Measurements from ENCODE around the gene MAFB. TPM values are rescaled to one million over a fixed set of nuclear protein-coding genes. Genes with fewer than 3 reads are reported as not detected.

Gene MAFB
- total RNA-seq, 1 experiment from 2014 or later = 0.88 TPM

DNA sequence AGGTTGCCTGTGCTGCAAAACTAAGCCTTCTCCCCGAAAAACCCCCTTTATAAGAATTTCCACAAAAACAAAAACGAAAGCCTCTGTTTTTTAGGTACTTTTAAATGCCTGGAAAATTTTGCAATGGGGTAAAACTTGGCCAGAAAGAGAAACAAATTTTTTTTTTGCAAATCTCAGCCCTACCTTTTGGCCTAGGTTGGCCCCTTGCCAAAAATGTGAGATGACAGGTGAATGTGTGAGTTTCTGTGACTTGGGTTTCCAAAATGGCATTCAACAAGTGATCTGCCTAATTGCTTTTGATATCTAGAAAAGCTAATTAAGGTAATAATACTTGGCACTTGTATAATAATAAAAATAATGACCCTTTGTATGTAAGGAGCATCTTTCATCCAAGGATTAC, 48.4 kb downstream of the MAFB start:
- no peak for TF ChIP-seq CTCF (IDR thresholded peaks at IDR 0.05; ENCODE audit: insufficient read depth in 1 of 2, low read depth in 1 of 2, low read length in 1 of 2, severe bottlenecking in 1 of 2, unreplicated experiment in 1 of 2)
- intact Hi-C loops (cut with micrococcal nuclease; ENCODE audit: unreplicated experiment) = no loop called here

GRCh38 chr20:40639676-40640355, 49.2 kb downstream of the MAFB start:
- no peak overlapping the region for H3K27ac Mint-ChIP-seq (ENCODE audit: unreplicated experiment)

More for the DNA sequence above, 48.4 kb downstream of the MAFB start:
- H3K9me3 Mint-ChIP-seq (ENCODE audit: unreplicated experiment) = no peaks in the 10 kb centered on the region
- Histone ChIP-seq H3K27me3 (replicated peaks; ENCODE audit: control insufficient read depth, insufficient read depth, low read length) (0 out of 2 replicates have a peak, but pooled peaks cover 1% of the 10 kb centered on the region), H3K4me3 (ENCODE audit: low read depth, low read length) (no peak overlapping the region), H3K36me3 (ENCODE audit: control insufficient read depth, insufficient read depth, low read length) (no peaks in the 10 kb centered on the region), H3K4me1 (no peaks in the 10 kb centered on the region), H3K9me3 (no peaks in the 10 kb centered on the region)
- no peaks in the 10 kb centered on the region for H3K36me3 Mint-ChIP-seq (ENCODE audit: insufficient read depth, unreplicated experiment)
- ChIA-PET CTCF (interaction anchor here (1.2 kb wide), 1 partner anchor 49 kb away, joined by 4 read pairs; no protein-coding TSS in a partner anchor), POLR2A (no interaction called here)
- no peak overlapping the region for H3K4me3 Mint-ChIP-seq (ENCODE audit: unreplicated experiment)
- no peaks in the 10 kb centered on the region for H3K4me1 Mint-ChIP-seq (ENCODE audit: low read depth, unreplicated experiment)
- DNase-seq = no peak
- no peak overlapping the region for H3K27ac Mint-ChIP-seq (ENCODE audit: unreplicated experiment)
- no TSS peak for BruUV-seq (replicated peaks)
- peaks cover 20% of the 10 kb centered on the region for H3K27me3 Mint-ChIP-seq (ENCODE audit: insufficient read depth, unreplicated experiment)

DNA sequence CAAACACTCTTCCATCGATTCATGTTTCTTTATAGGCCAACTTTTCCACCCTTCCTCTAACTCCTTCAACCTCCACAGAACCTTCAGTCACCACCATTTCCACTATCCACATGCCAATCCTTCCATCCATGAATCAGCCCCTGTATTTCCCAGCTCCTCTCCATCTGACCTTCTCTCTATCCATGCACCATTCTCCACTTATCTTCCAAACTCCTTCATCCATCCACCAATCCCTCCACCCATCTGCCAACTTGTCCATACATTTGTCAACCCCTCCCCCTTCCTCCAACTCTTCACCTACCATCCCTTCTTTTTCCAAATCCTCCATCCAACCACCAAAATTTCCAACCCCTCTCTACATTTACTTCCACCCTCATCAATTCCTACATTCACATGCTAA, 49.9 kb downstream of the MAFB start:
- Histone ChIP-seq H3K4me1 (no peaks in the 10 kb centered on the region), H3K9me3 (no peaks in the 10 kb centered on the region), H3K4me3 (ENCODE audit: low read depth, low read length) (no peak overlapping the region), H3K36me3 (ENCODE audit: control insufficient read depth, insufficient read depth, low read length) (no peaks in the 10 kb centered on the region), H3K27me3 (replicated peaks; ENCODE audit: control insufficient read depth, insufficient read depth, low read length) (0 out of 2 replicates have a peak, but pooled peaks cover 1% of the 10 kb centered on the region)
- no peak overlapping the region for H3K4me3 Mint-ChIP-seq (ENCODE audit: unreplicated experiment)
- DNase-seq = peak in 1 of 2 experiments; percentile 18
- no peaks in the 10 kb centered on the region for H3K9me3 Mint-ChIP-seq (ENCODE audit: unreplicated experiment)
- H3K4me1 Mint-ChIP-seq (ENCODE audit: low read depth, unreplicated experiment) = no peaks in the 10 kb centered on the region
- H3K27ac Mint-ChIP-seq (ENCODE audit: unreplicated experiment) = no peak overlapping the region
- intact Hi-C loops (cut with micrococcal nuclease; ENCODE audit: unreplicated experiment) = no loop called here
- ChIA-PET POLR2A (no interaction called here), CTCF (no interaction called here)
- no TSS peak for BruUV-seq (replicated peaks)
- no peaks in the 10 kb centered on the region for H3K36me3 Mint-ChIP-seq (ENCODE audit: insufficient read depth, unreplicated experiment)
- peaks cover 16% of the 10 kb centered on the region for H3K27me3 Mint-ChIP-seq (ENCODE audit: insufficient read depth, unreplicated experiment)
- no peak for TF ChIP-seq CTCF (IDR thresholded peaks at IDR 0.05; ENCODE audit: insufficient read depth in 1 of 2, low read depth in 1 of 2, low read length in 1 of 2, severe bottlenecking in 1 of 2, unreplicated experiment in 1 of 2)

More at GRCh38 chr20:40639676-40640355, 49.2 kb downstream of the MAFB start:
- Mint-ChIP-seq H3K9me3 (ENCODE audit: unreplicated experiment) (no peaks in the 10 kb centered on the region), H3K4me1 (ENCODE audit: low read depth, unreplicated experiment) (no peaks in the 10 kb centered on the region), H3K27me3 (ENCODE audit: insufficient read depth, unreplicated experiment) (peaks cover 16% of the 10 kb centered on the region), H3K4me3 (ENCODE audit: unreplicated experiment) (no peak overlapping the region), H3K36me3 (ENCODE audit: insufficient read depth, unreplicated experiment) (no peaks in the 10 kb centered on the region)
- POLR2A ChIA-PET = no interaction called here
- Histone ChIP-seq H3K27me3 (replicated peaks; ENCODE audit: control insufficient read depth, insufficient read depth, low read length) (0 out of 2 replicates have a peak, but pooled peaks cover 1% of the 10 kb centered on the region), H3K36me3 (ENCODE audit: control insufficient read depth, insufficient read depth, low read length) (no peaks in the 10 kb centered on the region), H3K4me3 (ENCODE audit: low read depth, low read length) (no peak overlapping the region), H3K9me3 (no peaks in the 10 kb centered on the region), H3K4me1 (no peaks in the 10 kb centered on the region)
- CTCF ChIA-PET = interaction anchor here (1.2 kb wide), 1 partner anchor 50 kb away, joined by 4 read pairs; no protein-coding TSS in a partner anchor
- no TSS peak for BruUV-seq (replicated peaks)
- peak in 1 of 2 experiments; percentile 29 for DNase-seq
- intact Hi-C loops (cut with micrococcal nuclease; ENCODE audit: unreplicated experiment) = no loop called here
- TF ChIP-seq CTCF (IDR thresholded peaks at IDR 0.05; ENCODE audit: insufficient read depth in 1 of 2, low read depth in 1 of 2, low read length in 1 of 2, severe bottlenecking in 1 of 2, unreplicated experiment in 1 of 2) = no peak

Measured in Caco-2 (cell line).